ENCODE measurements around the gene SNX8. TPM values are rescaled to one million over a fixed set of nuclear protein-coding genes. Genes with fewer than 3 reads are reported as not detected.
A peak's percentile ranks its signal among the peaks of the same experiment; 100 is the strongest.

Gene SNX8
- total and polyA plus RNA-seq, 2 of the 4 experiments (the other 2 are of a cell fraction), result 7.7 to 55.9 TPM

DNA sequence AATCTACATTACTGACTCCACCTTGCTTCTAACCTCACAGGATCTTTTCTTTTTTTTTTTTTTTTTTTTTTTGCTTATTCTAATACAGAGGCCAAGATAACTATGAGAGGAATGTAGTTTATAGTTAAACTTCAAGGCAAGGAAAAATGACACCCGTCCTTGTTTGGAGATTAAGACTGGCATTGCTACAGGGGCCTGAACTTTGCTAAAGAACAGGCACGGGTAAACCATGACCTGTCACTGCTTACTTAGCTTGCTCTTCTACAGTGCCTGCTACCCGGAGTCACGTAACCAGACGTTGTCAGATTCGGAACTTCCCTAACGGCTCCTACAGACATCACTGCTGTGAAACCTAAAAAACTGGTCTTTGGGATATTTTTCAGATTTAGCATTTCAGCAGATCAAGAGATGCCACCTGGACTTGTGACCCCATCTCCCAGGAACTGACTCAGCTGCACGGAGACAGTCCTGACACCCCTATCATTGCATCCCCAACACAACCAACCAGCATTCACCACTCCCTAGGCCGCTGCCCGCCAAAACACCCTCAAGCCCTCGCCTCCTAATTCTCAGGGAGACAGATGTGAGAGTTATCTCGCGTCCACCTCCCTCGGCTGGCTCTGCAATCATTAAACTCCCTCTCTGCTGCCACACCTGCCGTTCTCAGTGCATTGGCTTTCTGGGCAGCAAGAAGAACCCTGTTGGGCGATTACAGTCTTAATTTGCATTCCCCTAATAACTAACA is 109.0 kb downstream of the SNX8 start:
- H2BK120ac ChIP-seq (ENCODE audit: low read depth, low read length), result peak overlapping the region; percentile 11; the same call in 1 of the 2 replicates
- no peak overlapping the region for H3K18ac ChIP-seq (ENCODE audit: low read depth, low read length)
- in situ Hi-C loops (cut with MboI; ENCODE audit: low sequenced_read_pairs) (loop anchor here (10.0 kb wide), 1 partner anchor 630 kb away; the partner anchor contains the start of gene PSMG3), dilution Hi-C loops (cut with HindIII; ENCODE audit: low sequenced_read_pairs, unreplicated experiment) (no loop called here), intact Hi-C loops (cut with micrococcal nuclease) (loop anchor here (10.0 kb wide), 1 partner anchor 100 kb away; no protein-coding TSS in a partner anchor)
- H3K9ac ChIP-seq (ENCODE audit: low read depth, low read length), result no peak overlapping the region
- BruUV-seq (replicated peaks), result no TSS peak
- 76% methylated on average over 8 of the region's 16 CpGs; no CpG with 5 or more reads in 1 of the 2 experiments for WGBS, 2 experiments (ENCODE audit: extremely low coverage in 2 of 2, insufficient read length in 1 of 2)
- TF ChIP-seq MAZ (IDR thresholded peaks at IDR 0.05; ENCODE audit: borderline replicate concordance, low read depth, low read length) (no peak), CEBPB (IDR thresholded peaks at IDR 0.05; ENCODE audit: low read depth, low read length) (no peak), NFE2L2 (IDR thresholded peaks at IDR 0.05; ENCODE audit: low read depth, low read length) (no peak), CTCF (conservative IDR thresholded peaks at IDR 0.05; ENCODE audit: low read depth, low read length) (no peak), POLR2A (IDR thresholded peaks at IDR 0.05; ENCODE audit: low read depth, low read length) (no peak), MAFK (IDR thresholded peaks at IDR 0.05; ENCODE audit: low read depth, low read length) (no peak), FOS (IDR thresholded peaks at IDR 0.05; ENCODE audit: low read depth, low read length) (no peak), RCOR1 (IDR thresholded peaks at IDR 0.05; ENCODE audit: insufficient replicate concordance, low read length) (no peak), RAD21 (IDR thresholded peaks at IDR 0.05; ENCODE audit: low read length) (no peak), CHD1 (IDR thresholded peaks at IDR 0.05; ENCODE audit: low read depth, low read length) (no peak)
- TF ChIP-seq, protein P1, sequence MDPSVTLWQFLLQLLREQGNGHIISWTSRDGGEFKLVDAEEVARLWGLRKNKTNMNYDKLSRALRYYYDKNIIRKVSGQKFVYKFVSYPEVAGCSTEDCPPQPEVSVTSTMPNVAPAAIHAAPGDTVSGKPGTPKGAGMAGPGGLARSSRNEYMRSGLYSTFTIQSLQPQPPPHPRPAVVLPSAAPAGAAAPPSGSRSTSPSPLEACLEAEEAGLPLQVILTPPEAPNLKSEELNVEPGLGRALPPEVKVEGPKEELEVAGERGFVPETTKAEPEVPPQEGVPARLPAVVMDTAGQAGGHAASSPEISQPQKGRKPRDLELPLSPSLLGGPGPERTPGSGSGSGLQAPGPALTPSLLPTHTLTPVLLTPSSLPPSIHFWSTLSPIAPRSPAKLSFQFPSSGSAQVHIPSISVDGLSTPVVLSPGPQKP (IDR thresholded peaks at IDR 0.05; ENCODE audit: borderline replicate concordance, low read depth, low read length), result no peak
- TF ChIP-seq, protein P2, sequence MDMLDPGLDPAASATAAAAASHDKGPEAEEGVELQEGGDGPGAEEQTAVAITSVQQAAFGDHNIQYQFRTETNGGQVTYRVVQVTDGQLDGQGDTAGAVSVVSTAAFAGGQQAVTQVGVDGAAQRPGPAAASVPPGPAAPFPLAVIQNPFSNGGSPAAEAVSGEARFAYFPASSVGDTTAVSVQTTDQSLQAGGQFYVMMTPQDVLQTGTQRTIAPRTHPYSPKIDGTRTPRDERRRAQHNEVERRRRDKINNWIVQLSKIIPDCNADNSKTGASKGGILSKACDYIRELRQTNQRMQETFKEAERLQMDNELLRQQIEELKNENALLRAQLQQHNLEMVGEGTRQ (IDR thresholded peaks at IDR 0.05; ENCODE audit: low read depth, low read length), result no peak
- H3K14ac ChIP-seq (replicated peaks; ENCODE audit: low read depth, low read length), result peak overlapping the region; percentile 23; the same call in 1 of the 2 replicates
- ChIA-PET CTCF (interaction anchor here (1.1 kb wide), 1 partner anchor 10 kb away, joined by 3 read pairs; no protein-coding TSS in a partner anchor), POLR2A (ENCODE audit: unreplicated experiment) (no interaction called here)
- no peaks in the 10 kb centered on the region for H3K9me3 ChIP-seq (ENCODE audit: control insufficient read depth, insufficient read depth, low read length)
- H2BK20ac ChIP-seq (ENCODE audit: low read depth, low read length), result no peak overlapping the region
- H2BK5ac ChIP-seq (ENCODE audit: low read depth, low read length, poor library complexity, severe bottlenecking), result no peak overlapping the region
- H2BK15ac ChIP-seq (ENCODE audit: low read depth, low read length), result peak overlapping the region; percentile 14; the same call in 1 of the 3 replicates
- peak overlapping the region; percentile 45; the same call in 1 of the 2 replicates for H2AK5ac ChIP-seq (ENCODE audit: low read depth, low read length)
- peaks cover 0 to 26% of the 10 kb centered on the region in 2 experiments for H3K79me1 ChIP-seq (ENCODE audit: low read depth in 1 of 2, low read length in 2 of 2)
- H3K27me3 ChIP-seq (ENCODE audit: control insufficient read depth, insufficient read depth, low read length), result no peaks in the 10 kb centered on the region
- H2AFZ ChIP-seq (replicated peaks; ENCODE audit: low read length, poor library complexity), result no peak overlapping the region
- H3K4ac ChIP-seq (ENCODE audit: low read depth, low read length), result peak overlapping the region; percentile 33; the same call in 1 of the 2 replicates
- H3K36me3 ChIP-seq (ENCODE audit: control insufficient read depth, insufficient read depth, low read length), result peaks cover 14% of the 10 kb centered on the region
- DNase-seq (peak; percentile 11), ATAC-seq (ENCODE audit: low read depth) (peak; percentile 40)
- no peak overlapping the region for H4K8ac ChIP-seq (ENCODE audit: low read depth in 2 of 2, low read length in 2 of 2)
- H2AK9ac ChIP-seq (replicated peaks; ENCODE audit: low read depth, low read length, poor library complexity), result no peak overlapping the region
- H3K9me1 ChIP-seq (ENCODE audit: insufficient read depth, low read length), result peaks cover 14% of the 10 kb centered on the region
- peak overlapping the region; percentile 20 for H4K91ac ChIP-seq (ENCODE audit: insufficient read depth, low read depth, low read length)
- peaks cover 16% of the 10 kb centered on the region for H3K4me1 ChIP-seq (ENCODE audit: control insufficient read depth, insufficient read depth, low read length)
- H3K23ac ChIP-seq (ENCODE audit: low read depth, low read length), result no peak overlapping the region
- no peak overlapping the region for H3K56ac ChIP-seq (ENCODE audit: extremely low read depth, insufficient read depth, low read length)
- peaks cover 11% of the 10 kb centered on the region for H4K20me1 ChIP-seq (ENCODE audit: insufficient read depth, low read length)
- H3K27ac ChIP-seq (ENCODE audit: insufficient read depth, low read length), result no peak overlapping the region
- 0 out of 2 replicates have a peak overlapping the region, but pooled peaks have one; percentile 20 for H3K4me2 ChIP-seq (ENCODE audit: low read depth, low read length)
- no peak overlapping the region for H4K5ac ChIP-seq (ENCODE audit: low read depth, low read length)
- no peak overlapping the region for H3K4me3 ChIP-seq (ENCODE audit: insufficient read depth, low read depth, low read length)

All from IMR-90 (cell line).